Ishikawa (cell line): Measurements from ENCODE around the gene SATB2.

ENCODE experiments used
- EGR1 ChIP-seq: IDR thresholded peaks from 2 replicates; pipeline ENCODE4 v1.6.1; 2012
- EP300 ChIP-seq: IDR thresholded peaks from 2 replicates; pipeline ENCODE4 v1.6.1; 2012; ENCODE audit warnings: borderline replicate concordance
- NFIC ChIP-seq: IDR thresholded peaks from 2 replicates; pipeline ENCODE4 v1.6.1; 2012
- RAD21 ChIP-seq: IDR thresholded peaks from 2 replicates; pipeline ENCODE4 v1.6.1; 2012; ENCODE audit warnings: low read depth
- TAF1 ChIP-seq: IDR thresholded peaks from 2 replicates; pipeline ENCODE4 v1.6.1; 2012; ENCODE audit warnings: low read depth, mild to moderate bottlenecking
- TF ChIP-seq, protein P1 (sequence below): IDR thresholded peaks from 2 replicates; pipeline ENCODE4 v1.6.1; 2012

DNA sequence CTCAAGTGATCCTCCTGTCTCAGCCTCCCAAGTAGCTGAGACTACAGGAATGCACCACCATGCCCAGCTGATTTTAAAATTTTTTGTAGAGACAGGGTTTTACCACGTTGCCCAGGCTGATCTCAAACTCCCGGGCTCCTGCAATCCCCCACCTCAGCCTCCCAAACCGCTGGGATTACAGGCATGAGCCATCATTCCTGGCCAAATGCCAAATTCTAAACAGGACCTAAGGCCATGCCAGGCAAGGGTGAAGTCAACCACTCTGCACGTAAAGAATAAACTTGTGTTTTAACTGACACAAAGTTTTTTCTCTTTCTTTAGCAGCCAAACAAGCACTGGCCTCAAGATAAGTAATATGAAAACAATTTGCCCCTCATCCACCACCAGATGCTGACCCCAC lies 37.4 kb upstream of the SATB2 start:
- TF ChIP-seq NFIC (no peak), EGR1 (no peak), RAD21 (no peak), EP300 (no peak), TAF1 (no peak)
- TF ChIP-seq, protein P1, sequence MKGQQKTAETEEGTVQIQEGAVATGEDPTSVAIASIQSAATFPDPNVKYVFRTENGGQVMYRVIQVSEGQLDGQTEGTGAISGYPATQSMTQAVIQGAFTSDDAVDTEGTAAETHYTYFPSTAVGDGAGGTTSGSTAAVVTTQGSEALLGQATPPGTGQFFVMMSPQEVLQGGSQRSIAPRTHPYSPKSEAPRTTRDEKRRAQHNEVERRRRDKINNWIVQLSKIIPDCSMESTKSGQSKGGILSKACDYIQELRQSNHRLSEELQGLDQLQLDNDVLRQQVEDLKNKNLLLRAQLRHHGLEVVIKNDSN: no peak
